Spleen (tissue), 11 donors: Measurements from ENCODE around the gene PVALB. TPM values are rescaled to one million over a fixed set of nuclear protein-coding genes. Genes with fewer than 3 reads are reported as not detected.
"Not testable (repeated sequence)": the region's sequence is repeated elsewhere in the genome, so short reads cannot be mapped to it uniquely, and the experiment has no call there.

Source experiments
- DNase-seq: peaks from one replicate; pipeline ENCODE4 v3.0.0-alpha.2; 2020
- H3K27ac ChIP-seq, 8 donors: fragments of 200-600 bp; sonication (generic) in 7 of 8; 1 replicate in 4 of 8; 2 replicates in 4 of 8; pipeline versions ENCODE4 v1.5.0 to v1.8.0; 2016 to 2021; ENCODE audit warnings: inconsistent platforms in 4 of 8, mild to moderate bottlenecking in 4 of 8, moderate library complexity in 1 of 8
- H3K27me3 ChIP-seq, 7 donors: fragments of 200-600 bp; sonication (generic) in 6 of 7; replicated peaks in 1 of 7; 1 replicate in 4 of 7; 2 replicates in 3 of 7; pipeline versions ENCODE4 v1.5.0 to v1.8.0; 2016 to 2021; ENCODE audit warnings: inconsistent platforms in 3 of 7, mild to moderate bottlenecking in 1 of 7
- H3K36me3 ChIP-seq, 6 donors: fragments of 200-600 bp; sonication (generic) in 5 of 6; 1 replicate in 4 of 6; 2 replicates in 2 of 6; pipeline versions ENCODE4 v1.5.0 to v1.8.0; 2016 to 2021; ENCODE audit warnings: inconsistent platforms in 2 of 6
- H3K4me1 ChIP-seq, 6 donors: fragments of 200-600 bp; sonication (generic) in 5 of 6; 1 replicate in 3 of 6; 2 replicates in 3 of 6; pipeline versions ENCODE4 v1.5.0 to v1.8.0; 2016 to 2021; ENCODE audit warnings: inconsistent platforms in 3 of 6
- H3K4me3 ChIP-seq, 8 donors: fragments of 200-600 bp; sonication (generic) in 7 of 8; 1 replicate in 4 of 8; 2 replicates in 4 of 8; pipeline versions ENCODE4 v1.5.0 to v1.8.0; 2016 to 2021; ENCODE audit warnings: inconsistent platforms in 4 of 8, mild to moderate bottlenecking in 4 of 8, moderate library complexity in 2 of 8
- H3K9me3 ChIP-seq, 8 donors: fragments of 200-600 bp; sonication (generic) in 7 of 8; 1 replicate in 4 of 8; 2 replicates in 4 of 8; pipeline versions ENCODE4 v1.5.0 to v1.8.0; 2016 to 2021; ENCODE audit warnings: inconsistent platforms in 4 of 8
- CTCF ChIP-seq, 11 experiments: fragments of 200-600 bp in 7 of 11; fragments of 450-650 bp in 4 of 11; sonication (generic) in 4 of 11; IDR thresholded peaks in 8 of 11; conservative IDR thresholded peaks in 3 of 11; 1 replicate in 7 of 11; 2 replicates in 4 of 11; pipeline versions ENCODE4 v1.4.0 to v1.8.0; 2016 to 2021; ENCODE audit warnings: antibody characterized with exemption in 11 of 11, inconsistent platforms in 4 of 11, mild to moderate bottlenecking in 1 of 11
- POLR2A ChIP-seq, 3 donors: fragments of 450-650 bp; IDR thresholded peaks; one replicate each; pipeline ENCODE4 v1.5.1; 2017; ENCODE audit warnings: antibody characterized with exemption in 3 of 3, mild to moderate bottlenecking in 1 of 3
- POLR2AphosphoS5 ChIP-seq, 3 donors: sonication (generic); formaldehyde crosslinking; IDR thresholded peaks; one replicate each; pipeline ENCODE4 v1.5.1; 2017; ENCODE audit warnings: antibody characterized with exemption in 3 of 3
- WGBS, 5 donors: extraction: QIAGEN DNeasy Blood & Tissue Kit in 3 of 5; methylation state at CpG; one replicate each; pipeline versions ENCODE4 v1.1.5 to v1.1.7; 2013 to 2018; 5-methylcytosine and 5-hydroxymethylcytosine counted together
- intact Hi-C: fragments of 100-400 bp; cut with DNase I; formaldehyde crosslinking; loops from one replicate; pipeline ENCODE4 v1.15.0; 2023; ENCODE audit warnings: low total_unique reads
- polyA plus RNA-seq, 3 donors: library from polyadenylated mRNA; stranded (reverse); fragments of 200-250 nt; gene quantifications; one replicate each; pipeline ENCODE4 v1.2.1, GENCODE V29; 2013
- total RNA-seq, 7 donors: library from RNA; depleted of rRNA in 3 of 7; stranded (reverse); fragments of >200 nt in 3 of 7; fragmentation: NEBNext Ultra II Directional in 4 of 7; extraction: Animal tissue kit (Norgen Biotek cat#: 25700) in 4 of 7; gene quantifications; one replicate each; pipeline versions ENCODE4 v1.1.0 to v1.2.1, GENCODE V29; 2016 to 2021
- donor health status: healthy with polysubstance abuse.
- donor health status: DM: no; HTN: no; CAD: no; lungs with moderate emphysema.
- donor health status: DM: no; HTN: no; CAD: no.
- donor health status: Bipolar disorder and iron deficiency.
- donor health status: healthy.
- donor health status: DM: no; HTN: no; CAD: no.
- donor health status: DM: yes; HTN: yes; CAD: no.

Gene PVALB
- total and polyA plus RNA-seq, 10 donors, result 0.52 to 3.2 (median 1.00) TPM; not detected in 2

- Histone ChIP-seq H3K4me1 (peaks cover 0 to 21% (median 0%) of the 10 kb centered on the region in 6 donors), H3K36me3 (peaks cover 0 to 11% (median 0%) of the 10 kb centered on the region in 6 donors), H3K4me3 (no peak overlapping the region), H3K27ac (no peak overlapping the region), H3K9me3 (no peaks in the 10 kb centered on the region), H3K27me3 (peaks cover 0 to 43% (median 16%) of the 10 kb centered on the region in 7 donors)
- WGBS, 5 donors, result 43 to 67% (median 55%) methylated on average over 22 to 28 of the region's 28 CpGs
- intact Hi-C loops, result no loop called here
- DNase-seq, result no peak
- TF ChIP-seq POLR2A (IDR thresholded peaks at IDR 0.05) (no peak), CTCF (IDR thresholded peaks at IDR 0.05 in 8 of 11, conservative IDR thresholded peaks at IDR 0.05 in 3 of 11) (no peak), POLR2AphosphoS5 (IDR thresholded peaks at IDR 0.05) (no peak)
These were observed 59.8 kb downstream of the PVALB start for GRCh38 chr22:36756746-36757655.

DNA sequence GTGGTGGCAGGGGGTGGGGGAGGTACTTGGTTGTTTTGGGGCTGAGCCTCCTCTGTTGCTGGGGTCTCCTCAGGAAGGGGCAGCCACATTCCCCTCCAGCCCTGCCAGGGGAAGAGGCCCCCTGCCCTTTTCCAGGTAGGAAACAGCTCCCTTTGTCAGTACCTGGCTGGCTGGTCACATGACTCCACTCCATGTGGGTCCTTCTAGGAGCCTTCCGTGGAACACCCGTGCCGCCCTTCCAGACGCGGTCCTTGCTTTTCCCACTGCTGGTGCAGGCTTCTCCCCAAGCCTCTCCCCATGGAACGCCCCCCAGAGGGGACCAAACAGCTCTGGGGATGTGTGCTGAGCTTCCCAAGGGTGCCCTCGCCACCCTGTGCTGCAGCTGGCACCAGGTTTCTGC is 60.8 kb downstream of the PVALB start:
- intact Hi-C loops, result no loop called here
- peaks cover 0 to 21% (median 0%) of the 10 kb centered on the region in 6 donors for H3K4me1 ChIP-seq
- H3K27me3 ChIP-seq, result peaks cover 0 to 43% (median 16%) of the 10 kb centered on the region in 7 donors
- peaks cover 0 to 6% (median 0%) of the 10 kb centered on the region in 6 donors for H3K36me3 ChIP-seq
- no peak overlapping the region for H3K4me3 ChIP-seq
- 47 to 69% (median 61%) methylated on average over 6 to 7 of the region's 7 CpGs for WGBS, 5 donors
- no peak overlapping the region for H3K27ac ChIP-seq
- DNase-seq, result no peak
- TF ChIP-seq CTCF (IDR thresholded peaks at IDR 0.05 in 8 of 11, conservative IDR thresholded peaks at IDR 0.05 in 3 of 11), result no peak
- TF ChIP-seq POLR2AphosphoS5 (IDR thresholded peaks at IDR 0.05), result no peak
- no peak for TF ChIP-seq POLR2A (IDR thresholded peaks at IDR 0.05)
- no peaks in the 10 kb centered on the region for H3K9me3 ChIP-seq

DNA sequence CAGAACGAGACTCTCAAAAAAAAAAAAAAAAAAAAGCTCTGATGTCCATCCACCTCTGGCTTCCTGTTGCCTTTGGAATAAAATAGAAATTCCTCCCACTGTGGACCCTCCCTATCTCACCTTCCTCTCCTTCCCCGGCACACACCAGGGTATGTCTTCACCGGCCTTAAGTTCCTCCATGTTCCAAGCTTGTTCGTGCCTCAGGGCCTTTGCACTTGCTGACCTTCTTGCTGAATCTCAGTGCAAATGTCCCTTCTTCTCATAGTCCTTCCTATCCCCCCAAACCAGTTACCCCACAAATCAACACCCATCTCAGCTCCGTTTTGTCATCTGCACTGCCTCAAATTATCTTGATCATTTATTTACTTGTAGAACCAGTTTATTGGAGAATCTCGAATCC is 61.5 kb downstream of the PVALB start:
- 84 to 98% (median 89%) methylated on average over 6 of the region's 6 CpGs for WGBS, 5 donors
- H3K36me3 ChIP-seq, result no peaks in the 10 kb centered on the region
- H3K4me1 ChIP-seq, result peaks cover 0 to 21% (median 0%) of the 10 kb centered on the region in 6 donors
- DNase-seq, result peak; percentile 12
- TF ChIP-seq POLR2AphosphoS5 (IDR thresholded peaks at IDR 0.05) (no peak), CTCF (IDR thresholded peaks at IDR 0.05 in 8 of 11, conservative IDR thresholded peaks at IDR 0.05 in 3 of 11) (no peak), POLR2A (IDR thresholded peaks at IDR 0.05) (no peak)
- peaks cover 0 to 43% (median 16%) of the 10 kb centered on the region in 7 donors for H3K27me3 ChIP-seq
- intact Hi-C loops, result no loop called here
- H3K27ac ChIP-seq, result no peak overlapping the region
- no peaks in the 10 kb centered on the region for H3K9me3 ChIP-seq
- no peak overlapping the region for H3K4me3 ChIP-seq

DNA sequence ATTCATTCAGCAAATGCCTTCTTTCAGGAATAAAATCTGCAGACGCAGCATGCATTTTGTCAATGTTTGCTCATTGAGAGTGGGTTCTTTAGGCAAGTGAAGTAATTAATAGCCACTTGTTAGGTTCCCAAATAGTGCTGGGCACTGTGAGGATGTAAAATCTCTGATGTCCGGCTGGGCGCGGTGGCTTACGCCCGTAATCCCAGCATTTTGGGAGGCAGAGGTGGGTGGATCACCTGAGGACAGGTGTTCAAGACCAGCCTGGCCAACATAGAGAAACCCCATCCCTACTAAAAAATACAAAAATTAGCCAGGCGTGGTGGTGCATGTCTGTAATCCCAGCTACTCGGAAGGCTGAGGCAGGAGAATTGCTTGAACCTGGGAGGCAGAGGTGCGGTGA is 62.0 kb downstream of the PVALB start:
- H3K4me3 ChIP-seq, H3K9me3 ChIP-seq, H3K36me3 ChIP-seq, DNase-seq, intact Hi-C loops, H3K27ac ChIP-seq: not testable (repeated sequence)
- peaks cover 0 to 43% (median 16%) of the 10 kb centered on the region in 7 donors for H3K27me3 ChIP-seq
- WGBS, 5 donors, result 90 to 97% (median 94%) methylated on average over 9 of the region's 9 CpGs
- H3K4me1 ChIP-seq, result peaks cover 0 to 21% (median 0%) of the 10 kb centered on the region in 6 donors
